Right lobe of liver (tissue), 6 donors: ENCODE results near the gene PIGP. TPM values are rescaled to one million over a fixed set of nuclear protein-coding genes. Genes with fewer than 3 reads are reported as not detected.

ENCODE experiments used
- ATAC-seq, 4 donors: fragments of 200-7000 bp; cut with Tn5 transposase; one replicate each; pipeline ENCODE4 v1.9.1; 2020; ENCODE audit warnings: mild to moderate bottlenecking in 4 of 4, moderate library complexity in 4 of 4
- DNase-seq, 3 donors: peaks; one replicate each; pipeline ENCODE4 v3.0.0-alpha.2; 2020
- H3K27ac ChIP-seq, 3 donors: fragments of 200-600 bp; one replicate each; pipeline ENCODE4 v1.8.0; 2022
- H3K27me3 ChIP-seq, 2 donors: fragments of 200-600 bp; one replicate each; pipeline ENCODE4 v1.8.0; 2022
- H3K36me3 ChIP-seq, 4 donors: fragments of 200-600 bp; sonication (generic) in 1 of 4; one replicate each; pipeline versions ENCODE4 v1.5.1 to v1.8.0; 2017 to 2022; ENCODE audit warnings: control low read depth in 1 of 4
- H3K4me1 ChIP-seq, 4 donors: fragments of 200-600 bp; sonication (generic) in 1 of 4; one replicate each; pipeline versions ENCODE4 v1.5.1 to v1.8.0; 2017 to 2022; ENCODE audit warnings: control low read depth in 1 of 4
- H3K4me3 ChIP-seq, 3 donors: fragments of 200-600 bp; one replicate each; pipeline ENCODE4 v1.8.0; 2022
- H3K9me3 ChIP-seq, 4 donors: fragments of 200-600 bp; sonication (generic) in 1 of 4; one replicate each; pipeline versions ENCODE4 v1.5.1 to v1.8.0; 2017 to 2022; ENCODE audit warnings: control low read depth in 1 of 4
- POLR2A ChIP-seq: fragments of 450-650 bp; IDR thresholded peaks from one replicate; pipeline ENCODE4 v1.6.1; 2017; ENCODE audit warnings: antibody characterized with exemption, mild to moderate bottlenecking
- WGBS: methylation state at CpG from one replicate; pipeline ENCODE4 v1.1.6; 2018; ENCODE audit warnings: low coverage, low lambda C conversion rate; ENCODE audit not compliant: insufficient coverage; ENCODE audit errors: missing lambda C conversion rate; 5-methylcytosine and 5-hydroxymethylcytosine counted together
- intact Hi-C, 2 donors: fragments of 100-400 bp; cut with DNase I; formaldehyde crosslinking; loops; one replicate each; pipeline versions ENCODE4 v1.11.2 to v1.14.1; 2022
- total RNA-seq, 6 experiments: library from RNA; depleted of rRNA in 2 of 6; stranded (reverse); fragments of >200 nt in 2 of 6; fragmentation: NEBNext Ultra II Directional in 3 of 6; extraction: Animal tissue kit (Norgen Biotek cat#: 25700) in 3 of 6; gene quantifications; one replicate each; pipeline versions ENCODE4 v1.1.0 to v1.2.4, GENCODE V29; 2016 to 2023
- TF ChIP-seq, protein P1 (sequence below), 4 donors: fragments of 200-600 bp in 3 of 4; fragments of 450-650 bp in 1 of 4; IDR thresholded peaks; one replicate each; pipeline versions ENCODE4 v1.5.1 to v1.8.0; 2016 to 2022; ENCODE audit warnings: antibody characterized with exemption in 4 of 4, mild to moderate bottlenecking in 2 of 4
- donor health status: DM: no; HTN: yes; CAD: no.
- donor health status: DM: no; HTN: no; CAD: no.
- donor health status: DM: no; HTN: no; CAD: no.
- donor health status: DM: no; HTN: yes; CAD: no.
- donor health status: DM: no; HTN: yes; CAD: no.

The PIGP gene
- total RNA-seq, 6 experiments from 2014 or later = 11.3 to 19.0 (median 17.3) TPM

DNA sequence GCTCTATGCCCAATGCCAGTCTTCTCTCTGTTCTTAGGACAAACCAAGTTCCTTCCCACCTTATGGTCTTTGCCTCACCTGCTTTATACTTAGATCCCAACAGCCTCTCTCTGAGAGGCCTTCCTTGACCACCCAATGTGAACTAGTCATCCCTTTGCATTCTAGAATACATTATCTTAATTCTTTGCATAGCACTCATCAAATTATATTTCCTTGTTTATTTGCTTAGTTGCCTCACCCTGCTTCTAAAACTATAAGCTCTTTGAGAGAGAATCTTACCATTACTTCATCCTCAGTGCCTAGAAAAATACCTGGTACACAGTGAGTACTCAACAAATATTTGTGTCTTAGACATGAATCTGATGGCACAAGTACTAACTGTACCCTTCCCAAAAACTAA is 8.0 kb downstream of the PIGP start:
- no peaks in the 10 kb centered on the region for H3K4me1 ChIP-seq
- no peak overlapping the region for H3K4me3 ChIP-seq
- no peaks in the 10 kb centered on the region for H3K9me3 ChIP-seq
- H3K27me3 ChIP-seq = no peaks in the 10 kb centered on the region
- H3K36me3 ChIP-seq = peaks cover 0 to 8% (median 2%) of the 10 kb centered on the region in 4 donors
- TF ChIP-seq, protein P1, sequence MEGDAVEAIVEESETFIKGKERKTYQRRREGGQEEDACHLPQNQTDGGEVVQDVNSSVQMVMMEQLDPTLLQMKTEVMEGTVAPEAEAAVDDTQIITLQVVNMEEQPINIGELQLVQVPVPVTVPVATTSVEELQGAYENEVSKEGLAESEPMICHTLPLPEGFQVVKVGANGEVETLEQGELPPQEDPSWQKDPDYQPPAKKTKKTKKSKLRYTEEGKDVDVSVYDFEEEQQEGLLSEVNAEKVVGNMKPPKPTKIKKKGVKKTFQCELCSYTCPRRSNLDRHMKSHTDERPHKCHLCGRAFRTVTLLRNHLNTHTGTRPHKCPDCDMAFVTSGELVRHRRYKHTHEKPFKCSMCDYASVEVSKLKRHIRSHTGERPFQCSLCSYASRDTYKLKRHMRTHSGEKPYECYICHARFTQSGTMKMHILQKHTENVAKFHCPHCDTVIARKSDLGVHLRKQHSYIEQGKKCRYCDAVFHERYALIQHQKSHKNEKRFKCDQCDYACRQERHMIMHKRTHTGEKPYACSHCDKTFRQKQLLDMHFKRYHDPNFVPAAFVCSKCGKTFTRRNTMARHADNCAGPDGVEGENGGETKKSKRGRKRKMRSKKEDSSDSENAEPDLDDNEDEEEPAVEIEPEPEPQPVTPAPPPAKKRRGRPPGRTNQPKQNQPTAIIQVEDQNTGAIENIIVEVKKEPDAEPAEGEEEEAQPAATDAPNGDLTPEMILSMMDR (IDR thresholded peaks at IDR 0.05) = no peak
- no peak for TF ChIP-seq POLR2A
- H3K27ac ChIP-seq = no peak overlapping the region
- intact Hi-C loops = no loop called here
- ATAC-seq (no peak), DNase-seq (no peak)

DNA sequence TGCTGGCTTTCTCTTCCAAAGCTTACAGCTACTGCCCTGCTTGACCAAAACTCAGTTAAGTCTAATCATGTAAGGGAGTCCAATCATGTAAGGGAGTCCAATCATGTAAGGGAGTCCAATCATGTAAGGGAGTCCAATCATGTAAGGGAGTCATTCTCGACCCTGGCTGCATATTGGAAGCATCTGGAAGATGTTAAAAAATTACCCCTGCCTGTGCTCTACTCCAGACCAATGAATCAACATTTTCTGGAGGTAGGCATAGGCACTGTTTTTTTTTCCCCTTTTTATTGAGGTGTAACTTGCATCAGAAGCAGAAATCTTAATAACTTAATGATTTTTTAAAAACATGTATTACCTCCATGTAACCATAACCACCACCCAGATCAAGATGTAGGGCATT is 9.4 kb downstream of the PIGP start:
- DNase-seq (no peak), ATAC-seq (no peak)
- H3K9me3 ChIP-seq = no peaks in the 10 kb centered on the region
- H3K4me1 ChIP-seq = no peaks in the 10 kb centered on the region
- intact Hi-C loops = no loop called here
- H3K36me3 ChIP-seq = peaks cover 0 to 3% (median 1%) of the 10 kb centered on the region in 4 donors
- H3K27ac ChIP-seq = no peak overlapping the region
- H3K4me3 ChIP-seq = no peak overlapping the region
- no peaks in the 10 kb centered on the region for H3K27me3 ChIP-seq
- no peak for TF ChIP-seq POLR2A
- TF ChIP-seq, protein P1 (IDR thresholded peaks at IDR 0.05) = no peak
- WGBS = no CpG with 5 or more reads among the region's 1 CpG

DNA sequence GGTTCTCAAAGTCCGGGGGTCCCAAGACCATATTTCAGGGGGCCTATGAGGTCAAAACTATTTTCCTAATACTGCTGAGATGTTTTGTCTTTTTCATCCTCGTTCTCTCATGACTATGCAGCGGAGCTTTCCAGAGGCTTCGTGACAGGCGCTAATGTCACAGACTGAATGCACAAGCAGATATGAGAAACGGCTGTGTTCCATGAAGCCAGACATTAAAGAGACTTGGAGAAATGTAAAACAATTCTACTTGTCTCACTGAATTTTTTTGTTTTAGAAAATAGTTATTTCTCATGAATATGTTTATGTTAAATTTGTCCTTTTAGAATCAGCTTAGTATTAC is 10.3 kb downstream of the PIGP start:
- TF ChIP-seq, protein P1 (IDR thresholded peaks at IDR 0.05) = no peak
- H3K4me1 ChIP-seq = no peaks in the 10 kb centered on the region
- intact Hi-C loops = no loop called here
- no peak overlapping the region for H3K4me3 ChIP-seq
- DNase-seq = no peak
- no peaks in the 10 kb centered on the region for H3K27me3 ChIP-seq
- H3K36me3 ChIP-seq = peaks cover 0 to 3% (median 1%) of the 10 kb centered on the region in 4 donors
- no peaks in the 10 kb centered on the region for H3K9me3 ChIP-seq
- no peak for ATAC-seq
- WGBS = 83% methylated on average over 6 of the region's 6 CpGs
- no peak overlapping the region for H3K27ac ChIP-seq

DNA sequence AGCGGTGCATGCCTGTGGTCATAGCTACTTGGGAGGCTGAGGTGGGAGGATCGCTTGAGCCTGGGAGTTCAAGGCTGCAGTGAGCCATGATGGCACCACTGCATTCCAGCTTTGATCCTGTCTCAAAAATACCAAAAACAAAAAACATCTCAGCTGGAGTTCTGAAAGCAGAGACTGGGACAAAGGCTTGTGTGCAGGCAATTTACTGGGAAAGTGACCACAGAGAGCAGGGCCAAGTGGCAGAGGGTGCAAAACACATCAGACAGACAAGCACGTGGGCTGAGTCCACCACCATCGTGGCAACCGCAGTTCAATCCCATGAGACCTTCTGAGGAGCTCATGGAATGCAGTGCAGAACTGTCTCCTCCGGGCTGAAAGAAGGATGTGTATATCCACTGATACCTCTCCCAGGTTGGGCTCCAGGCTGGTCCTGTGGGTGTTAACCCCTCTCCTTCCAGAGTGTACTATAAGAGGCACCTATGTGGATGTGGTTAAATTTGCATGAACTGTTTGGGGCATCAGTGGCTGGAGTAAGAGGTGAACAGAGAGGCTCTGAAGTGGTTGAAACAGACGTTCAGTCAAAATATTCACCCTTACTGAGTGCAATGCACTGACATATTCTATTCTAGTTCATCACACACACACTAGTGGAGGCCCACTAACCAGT is 10.8 kb downstream of the PIGP start:
- Histone ChIP-seq H3K4me3 (no peak overlapping the region), H3K9me3 (no peaks in the 10 kb centered on the region), H3K4me1 (no peaks in the 10 kb centered on the region), H3K27ac (no peak overlapping the region), H3K36me3 (peaks cover 0 to 3% (median 1%) of the 10 kb centered on the region in 4 donors), H3K27me3 (no peaks in the 10 kb centered on the region)
- no peak for TF ChIP-seq POLR2A
- TF ChIP-seq, protein P1 (IDR thresholded peaks at IDR 0.05) = no peak
- no peak for ATAC-seq
- intact Hi-C loops = no loop called here
- WGBS = 81% methylated on average over 7 of the region's 7 CpGs
- no peak for DNase-seq

DNA sequence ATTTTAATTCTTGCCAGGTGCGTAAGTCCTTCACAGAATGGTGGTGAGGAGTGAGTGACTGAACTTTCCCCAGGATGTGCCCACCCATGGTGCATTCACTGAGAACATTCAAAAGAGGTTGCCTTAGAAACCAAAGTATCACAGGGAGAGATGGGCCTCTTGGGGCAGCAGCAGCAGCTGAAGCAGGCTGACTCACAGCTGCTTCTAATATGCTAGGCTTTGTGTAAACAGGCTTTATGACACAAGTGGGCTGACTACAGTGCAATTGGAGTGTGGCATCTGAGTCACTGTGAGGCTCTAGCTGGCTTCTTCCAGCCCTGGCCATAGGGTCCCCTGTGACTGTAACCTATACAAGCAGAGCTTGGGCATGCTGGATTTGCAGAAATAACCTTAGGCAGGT is 12.6 kb downstream of the PIGP start:
- Histone ChIP-seq H3K36me3 (no peaks in the 10 kb centered on the region), H3K27ac (no peak overlapping the region), H3K4me1 (no peaks in the 10 kb centered on the region), H3K27me3 (no peaks in the 10 kb centered on the region), H3K4me3 (no peak overlapping the region), H3K9me3 (no peaks in the 10 kb centered on the region)
- no peak for TF ChIP-seq POLR2A
- TF ChIP-seq, protein P1 (IDR thresholded peaks at IDR 0.05) = no peak
- intact Hi-C loops = no loop called here
- no CpG with 5 or more reads among the region's 1 CpG for WGBS
- ATAC-seq (peak in 1 of 4 donors; percentile 96), DNase-seq (no peak)
